Measurements from ENCODE around the gene ZNF385A.

Gene ZNF385A

DNA sequence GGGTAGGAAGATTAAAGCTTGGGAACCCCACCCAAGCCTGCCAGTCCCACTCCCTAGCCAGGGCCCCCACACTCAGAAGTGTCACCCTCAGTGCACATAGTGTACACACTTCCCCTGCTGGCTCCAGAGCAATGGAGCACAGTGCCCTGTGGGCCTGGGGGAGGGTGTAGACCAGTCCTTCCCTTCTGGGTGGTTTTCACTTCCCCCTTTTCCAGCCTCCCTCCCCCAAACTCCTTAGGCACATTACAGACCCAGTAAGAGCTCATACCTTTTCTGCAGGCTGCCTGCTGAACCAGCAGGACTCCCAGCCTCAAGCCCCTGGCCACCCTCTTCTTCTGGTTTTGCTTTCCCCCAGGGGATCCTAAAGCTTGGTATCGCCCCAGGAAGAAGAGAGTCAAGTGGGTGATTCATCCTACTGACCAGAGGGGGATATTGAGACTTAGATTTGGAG lies at the start of gene ZNF385A:
ZNF385A (minus strand) TSS at position 143 of the 451 bp plus-strand sequence. CDS start 219 bp downstream, outside the sequence.
- TF ChIP-seq, protein P1, sequence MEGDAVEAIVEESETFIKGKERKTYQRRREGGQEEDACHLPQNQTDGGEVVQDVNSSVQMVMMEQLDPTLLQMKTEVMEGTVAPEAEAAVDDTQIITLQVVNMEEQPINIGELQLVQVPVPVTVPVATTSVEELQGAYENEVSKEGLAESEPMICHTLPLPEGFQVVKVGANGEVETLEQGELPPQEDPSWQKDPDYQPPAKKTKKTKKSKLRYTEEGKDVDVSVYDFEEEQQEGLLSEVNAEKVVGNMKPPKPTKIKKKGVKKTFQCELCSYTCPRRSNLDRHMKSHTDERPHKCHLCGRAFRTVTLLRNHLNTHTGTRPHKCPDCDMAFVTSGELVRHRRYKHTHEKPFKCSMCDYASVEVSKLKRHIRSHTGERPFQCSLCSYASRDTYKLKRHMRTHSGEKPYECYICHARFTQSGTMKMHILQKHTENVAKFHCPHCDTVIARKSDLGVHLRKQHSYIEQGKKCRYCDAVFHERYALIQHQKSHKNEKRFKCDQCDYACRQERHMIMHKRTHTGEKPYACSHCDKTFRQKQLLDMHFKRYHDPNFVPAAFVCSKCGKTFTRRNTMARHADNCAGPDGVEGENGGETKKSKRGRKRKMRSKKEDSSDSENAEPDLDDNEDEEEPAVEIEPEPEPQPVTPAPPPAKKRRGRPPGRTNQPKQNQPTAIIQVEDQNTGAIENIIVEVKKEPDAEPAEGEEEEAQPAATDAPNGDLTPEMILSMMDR (IDR thresholded peaks at IDR 0.05; ENCODE audit: extremely low read depth, missing control alignments), result no peak
- no peak for DNase-seq (ENCODE audit: low spot score)

GRCh38 chr12:54432815-54433164 lies 48.3 kb upstream of the ZNF385A start:
- DNase-seq (ENCODE audit: low spot score), result no peak
- TF ChIP-seq, protein P1 (IDR thresholded peaks at IDR 0.05; ENCODE audit: extremely low read depth, missing control alignments), result no peak

DNA sequence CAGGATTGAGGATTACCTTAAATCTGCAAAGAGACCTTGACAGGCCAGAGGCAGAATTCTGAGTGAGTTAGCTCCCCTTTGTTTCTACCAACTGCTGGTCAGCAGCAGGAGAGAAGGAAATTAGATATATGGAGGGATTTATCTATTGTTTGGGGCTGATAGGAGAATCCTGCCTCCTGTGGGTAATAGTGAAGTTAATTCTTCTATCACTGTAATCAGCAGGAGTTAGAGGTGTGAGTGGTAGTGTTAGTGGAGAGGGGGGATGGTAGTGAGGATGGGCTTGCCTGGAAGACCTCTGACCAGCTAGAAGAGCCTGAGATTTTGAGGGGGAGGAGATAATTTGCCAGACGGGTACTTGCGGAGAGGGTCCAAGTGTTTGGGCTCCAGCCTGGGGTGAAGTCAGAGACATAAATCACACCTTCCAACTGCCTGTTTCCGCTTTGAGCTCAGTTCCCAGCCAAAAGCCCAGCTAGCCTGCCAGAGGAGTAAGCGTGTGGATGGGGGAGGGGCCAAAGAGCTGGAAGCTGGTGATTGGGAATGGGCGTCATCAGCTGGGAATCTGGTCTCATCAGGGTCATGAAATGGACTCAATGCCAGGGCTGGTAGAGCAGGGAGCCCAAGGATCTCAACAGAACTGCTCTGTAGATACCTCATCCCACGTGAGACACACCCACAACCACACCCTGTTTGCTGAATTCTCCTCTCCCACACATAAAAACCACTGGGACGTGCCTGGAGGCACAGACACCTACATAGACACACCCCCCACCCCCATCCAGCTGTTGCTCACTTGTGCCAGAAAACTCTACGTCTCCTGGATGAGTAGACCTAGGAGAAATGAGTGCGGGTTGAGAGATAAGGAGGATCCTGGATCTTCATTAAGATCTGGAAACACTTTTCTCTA lies 47.6 kb upstream of the ZNF385A start:
- no peak for DNase-seq (ENCODE audit: low spot score)
- TF ChIP-seq, protein P1 (IDR thresholded peaks at IDR 0.05; ENCODE audit: extremely low read depth, missing control alignments), result no peak

DNA sequence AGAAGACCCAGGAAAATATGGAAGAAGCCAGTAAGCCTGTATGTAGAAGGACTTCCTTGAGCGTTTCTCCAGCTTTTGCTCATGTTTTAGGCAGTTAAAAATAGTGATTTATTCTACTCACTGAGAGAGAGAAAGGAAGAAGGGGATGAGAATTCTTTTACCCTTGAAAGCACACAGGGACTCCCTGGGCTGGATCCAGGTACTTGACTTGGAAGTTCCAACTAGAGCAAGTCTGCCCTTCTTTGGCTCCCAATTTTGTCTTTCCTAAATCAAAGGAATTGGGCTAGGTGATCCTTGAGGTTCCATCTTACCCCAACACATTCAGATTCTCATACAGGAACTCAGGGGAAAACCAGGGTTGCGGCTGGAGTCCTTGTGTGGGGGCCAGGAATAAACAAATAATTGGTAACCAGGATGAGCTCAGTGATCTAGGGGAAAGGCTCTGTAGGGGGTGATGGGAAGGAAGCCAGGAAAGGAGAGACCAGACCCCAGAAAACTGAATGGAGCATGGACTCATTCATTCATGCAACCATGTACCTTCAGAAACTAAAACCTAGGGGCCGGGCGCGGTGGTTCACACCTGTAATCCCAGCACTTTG lies 46.0 kb upstream of the ZNF385A start:
- no peak for DNase-seq (ENCODE audit: low spot score)
- TF ChIP-seq, protein P1 (IDR thresholded peaks at IDR 0.05; ENCODE audit: extremely low read depth, missing control alignments), result no peak

- DNase-seq (ENCODE audit: low spot score), result no peak
- TF ChIP-seq, protein P1 (IDR thresholded peaks at IDR 0.05; ENCODE audit: extremely low read depth, missing control alignments), result no peak
Measured at GRCh38 chr12:54429014-54429471, 44.5 kb upstream of the ZNF385A start.

DNA sequence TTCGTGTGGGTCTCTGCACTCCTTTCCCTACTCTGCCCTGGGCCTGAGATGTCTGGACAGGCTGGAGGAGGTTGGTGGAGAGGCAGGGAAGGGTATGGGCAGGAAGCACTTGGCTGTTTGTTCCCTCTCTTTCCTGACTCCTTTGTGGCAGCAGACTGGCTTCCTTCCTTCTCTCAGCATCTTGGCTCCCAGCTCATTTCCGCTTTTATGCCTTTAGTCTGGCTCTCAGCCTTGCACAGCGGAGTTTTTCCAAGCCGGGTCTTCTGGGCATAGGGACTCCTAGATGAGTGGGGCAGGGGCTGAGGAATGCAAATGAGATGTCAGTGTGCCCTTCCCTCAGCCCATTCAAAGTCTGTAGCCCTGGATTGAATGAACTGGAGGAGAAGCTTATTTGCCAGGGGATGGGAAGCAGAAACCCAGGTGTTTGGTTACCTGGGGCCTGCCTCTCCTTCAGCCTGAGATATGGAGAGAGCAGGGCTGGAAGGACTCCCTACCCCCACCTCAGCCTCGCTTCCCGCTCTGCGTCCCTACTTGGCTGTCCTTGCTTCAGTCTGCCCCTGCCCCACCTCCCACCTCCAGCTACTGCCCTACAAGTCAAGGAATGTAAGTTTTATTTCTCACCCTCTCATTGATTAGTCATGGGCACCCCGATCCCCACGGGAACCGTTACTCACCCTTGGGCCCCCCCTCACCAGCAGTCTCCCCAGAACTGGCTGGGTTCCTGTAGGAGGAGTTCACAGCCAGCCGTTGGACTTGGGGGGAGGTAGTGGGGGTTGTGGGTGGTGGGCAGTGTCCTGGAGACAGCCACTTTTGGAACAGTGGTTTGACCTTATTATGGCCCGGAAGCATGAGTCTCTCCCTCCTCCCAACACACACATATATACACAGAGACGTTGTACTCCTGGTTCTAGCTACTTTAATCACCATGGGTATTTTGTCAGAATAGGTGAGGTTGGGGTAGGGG lies 43.8 kb upstream of the ZNF385A start:
- no peak for DNase-seq (ENCODE audit: low spot score)
- TF ChIP-seq, protein P1 (IDR thresholded peaks at IDR 0.05; ENCODE audit: extremely low read depth, missing control alignments), result no peak
